SK-N-DZ (cell line): Measurements from ENCODE around the gene CELF1. TPM values are rescaled to one million over a fixed set of nuclear protein-coding genes. Genes with fewer than 3 reads are reported as not detected.

Experiments used
- DNase-seq: peaks from one replicate; pipeline ENCODE4 v3.0.0-alpha.2; 2015; ENCODE audit warnings: low spot score
- polyA plus RNA-seq, 2 experiments: library from polyadenylated mRNA; depleted of rRNA; stranded (reverse); fragments of >200 nt; gene quantifications; 2 replicates each; pipeline ENCODE4 v1.2.3, GENCODE V29; 2014

Gene CELF1
- 78.8 and 96.8 TPM in 2 replicates for polyA plus RNA-seq (2014; cell fraction: cytosol; rRNA removed)
- 92.1 and 139 TPM in 2 replicates for polyA plus RNA-seq (2014; cell fraction: nucleus; rRNA removed)

- peak; percentile 92 for DNase-seq
Observed at GRCh38 chr11:47552566-47553405, at the start of gene CELF1. CELF1 (minus strand) TSS chr11:47553132; CDS start chr11:47499523, 53,609 bp downstream.

- DNase-seq: peak; percentile 91
Observed at GRCh38 chr11:47599902-47600301, 47.0 kb upstream of the CELF1 start.

GRCh38 chr11:47595967-47596366 lies 43.0 kb upstream of the CELF1 start:
- DNase-seq: no peak

GRCh38 chr11:47595029-47595428 lies 42.1 kb upstream of the CELF1 start:
- DNase-seq: no peak

GRCh38 chr11:47593934-47594855 lies 41.3 kb upstream of the CELF1 start, which contains the start of gene C1QTNF4:
C1QTNF4 (minus strand) TSS chr11:47594411; CDS start chr11:47590810, 3,601 bp downstream.
- DNase-seq: peak; percentile 58

- DNase-seq: no peak
Observed at GRCh38 chr11:47593492-47593933, 40.6 kb upstream of the CELF1 start.

GRCh38 chr11:47592970-47593369 lies 40.0 kb upstream of the CELF1 start:
- no peak for DNase-seq

- DNase-seq: no peak
Observed at GRCh38 chr11:47592251-47592650, 39.3 kb upstream of the CELF1 start.

- no peak for DNase-seq
Observed at GRCh38 chr11:47591764-47592163, 38.8 kb upstream of the CELF1 start.

- no peak for DNase-seq
Observed at GRCh38 chr11:47589977-47590861, 37.3 kb upstream of the CELF1 start.

- DNase-seq: no peak
Observed at GRCh38 chr11:47589584-47589976, 36.6 kb upstream of the CELF1 start.

- no peak for DNase-seq
Observed at GRCh38 chr11:47589118-47589517, 36.2 kb upstream of the CELF1 start.

- peak; percentile 43 for DNase-seq
Observed at GRCh38 chr11:47587723-47588326, 34.9 kb upstream of the CELF1 start.

- DNase-seq: no peak
Observed at GRCh38 chr11:47587039-47587716, 34.2 kb upstream of the CELF1 start.

- DNase-seq: no peak
Observed at GRCh38 chr11:47586098-47586855, 33.3 kb upstream of the CELF1 start, which contains the start of gene FAM180B. FAM180B (plus strand) TSS chr11:47586678; CDS start chr11:47586769, 91 bp downstream.

GRCh38 chr11:47583844-47584243 lies 30.9 kb upstream of the CELF1 start:
- DNase-seq: no peak

- DNase-seq: peak; percentile 95
Observed at GRCh38 chr11:47578524-47579494, 25.9 kb upstream of the CELF1 start, which contains the start of the genes KBTBD4 and NDUFS3. KBTBD4 (minus strand) TSS chr11:47578970; CDS start chr11:47578951, 19 bp downstream. NDUFS3 (plus strand) TSS chr11:47579074; CDS start chr11:47579092, 18 bp downstream.
